HG03066 (cell line): Measurements from ENCODE around the gene SLC48A1.

ENCODE experiments used
- ATAC-seq: cut with Tn5 transposase; IDR thresholded peaks from one replicate; pipeline ENCODE4 v1.9.1; 2021; ENCODE audit warnings: low read depth; ENCODE audit not compliant: unreplicated experiment

The SLC48A1 gene

DNA sequence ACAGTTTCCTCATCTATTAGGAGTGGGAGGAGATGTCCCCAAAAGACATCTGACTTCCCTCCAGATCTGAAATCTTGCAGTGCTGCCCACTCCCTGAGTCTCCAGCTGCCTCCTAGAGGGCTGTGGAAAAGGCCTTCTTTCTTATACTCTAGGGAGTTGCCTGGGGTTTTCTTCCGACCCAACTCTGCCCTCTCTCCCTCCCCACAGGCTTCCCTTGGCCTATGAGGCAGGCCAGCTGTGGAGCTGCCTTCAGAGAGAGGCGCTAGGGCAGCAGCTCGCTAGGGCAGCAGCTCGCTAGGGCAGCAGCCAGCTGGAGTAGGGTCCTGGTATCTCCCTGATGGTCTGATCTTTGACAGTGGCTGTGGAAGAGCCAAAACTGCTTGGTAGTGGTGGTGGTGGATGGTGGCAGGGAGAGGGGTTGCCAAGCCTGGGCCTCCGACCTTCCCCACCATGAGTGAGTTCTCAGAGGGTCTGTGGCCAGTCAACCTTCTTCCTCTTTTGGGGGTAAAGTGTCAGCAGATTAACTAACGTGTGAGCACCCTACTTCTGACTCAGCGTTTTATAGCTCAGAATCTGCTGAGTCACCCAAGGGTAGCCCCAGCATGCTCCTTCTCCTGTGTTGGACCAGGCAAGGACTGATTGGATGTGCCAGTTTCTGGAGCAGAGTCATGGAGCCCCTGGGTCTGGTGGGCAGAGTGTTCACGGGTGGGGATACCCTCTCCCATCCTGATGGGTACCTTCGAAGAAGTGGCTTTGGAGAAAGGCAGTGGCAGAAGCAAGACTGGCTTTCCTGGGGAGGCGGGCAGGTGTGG is 2.3 kb downstream of the SLC48A1 start:
- no peak for ATAC-seq

DNA sequence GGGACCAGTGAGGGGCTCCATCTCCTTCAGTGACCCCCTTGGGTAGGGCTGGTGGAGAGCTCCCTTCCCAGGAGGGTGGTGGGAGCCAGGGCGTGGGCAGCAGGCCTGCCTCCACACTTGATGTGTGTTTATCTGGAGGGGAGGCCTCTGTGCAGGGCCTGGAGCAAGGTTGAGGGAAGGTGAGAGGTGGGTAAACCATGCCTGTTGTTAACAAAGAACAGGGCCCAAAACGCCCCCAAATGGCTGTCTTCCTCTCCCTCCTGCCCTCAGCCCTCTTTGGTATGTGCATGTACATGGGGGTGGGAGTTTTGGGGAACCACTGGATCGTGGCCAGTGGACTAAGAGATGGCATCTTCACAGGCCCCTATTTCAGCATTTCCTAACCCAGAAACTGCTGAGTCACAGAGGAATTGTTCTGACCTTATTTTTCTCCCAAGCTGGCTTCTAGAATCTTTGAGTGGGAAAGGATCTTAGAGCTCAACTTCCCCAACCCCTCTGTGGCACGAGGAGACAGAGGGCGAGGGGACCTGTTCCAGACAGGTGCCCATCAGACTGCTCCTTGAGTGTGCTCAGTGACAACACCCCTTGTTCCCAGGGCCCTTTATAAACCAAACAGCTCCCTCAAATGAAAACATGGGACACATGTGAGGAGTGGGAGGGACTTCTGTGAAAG is 3.6 kb downstream of the SLC48A1 start:
- no peak for ATAC-seq

DNA sequence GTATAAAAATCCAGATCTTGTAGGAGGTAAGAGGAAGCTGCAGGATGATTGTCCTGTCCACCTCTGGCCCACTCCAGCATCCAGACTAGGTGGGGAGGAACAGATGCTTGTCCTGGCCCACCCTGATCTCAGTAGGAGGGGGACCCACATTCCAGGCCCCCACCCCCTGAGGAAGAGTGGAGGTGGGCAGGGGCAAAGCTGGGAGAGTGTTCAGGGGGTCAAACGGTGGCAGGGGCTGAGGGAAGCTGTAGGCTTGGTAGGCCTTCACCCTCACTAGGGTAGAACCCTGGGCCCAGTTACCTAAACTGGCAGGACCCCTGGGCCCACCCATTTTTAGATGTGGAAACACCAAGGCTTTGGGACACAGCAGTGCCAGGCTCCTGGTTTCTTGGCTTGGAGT is 4.1 kb downstream of the SLC48A1 start:
- no peak for ATAC-seq

DNA sequence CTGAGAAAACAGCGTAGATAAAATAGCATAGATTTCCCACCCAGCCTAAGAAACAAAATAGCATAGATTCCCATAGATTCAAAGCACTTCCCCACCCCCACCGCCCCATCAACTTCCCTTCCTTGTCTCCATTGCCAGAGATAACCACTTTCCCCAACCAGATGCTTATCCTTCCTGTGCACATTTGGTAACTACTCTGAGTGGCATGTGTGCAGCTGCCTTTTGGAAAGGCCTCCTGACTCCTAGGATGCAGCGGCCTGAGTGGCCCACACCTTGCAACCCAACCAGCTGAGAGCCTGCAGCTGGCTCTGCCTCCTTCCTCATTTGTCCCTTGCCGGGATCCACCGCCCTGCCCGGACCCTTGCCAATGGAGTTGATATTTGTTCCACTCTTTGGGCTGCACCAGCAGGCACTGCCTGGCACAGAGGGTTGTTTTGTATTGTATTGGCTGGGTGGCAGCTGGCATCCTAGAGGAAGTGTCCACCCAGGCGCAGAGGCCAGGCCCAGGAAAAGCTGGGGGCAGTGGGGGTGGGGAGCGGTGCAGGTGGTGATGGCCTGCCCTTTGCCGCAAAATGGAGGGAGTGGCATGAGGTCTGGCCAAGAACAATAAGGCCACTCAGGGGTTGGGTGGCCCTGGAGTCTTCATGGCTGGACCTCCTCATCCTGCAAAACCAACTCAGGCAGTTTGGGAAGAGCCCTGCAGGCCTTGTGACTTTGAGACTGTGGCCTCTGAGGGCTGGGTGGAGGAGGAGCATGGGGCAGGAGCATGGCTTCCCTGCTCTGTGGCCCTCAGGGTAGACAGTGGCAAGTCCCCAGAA is 4.9 kb downstream of the SLC48A1 start:
- ATAC-seq, result no peak

DNA sequence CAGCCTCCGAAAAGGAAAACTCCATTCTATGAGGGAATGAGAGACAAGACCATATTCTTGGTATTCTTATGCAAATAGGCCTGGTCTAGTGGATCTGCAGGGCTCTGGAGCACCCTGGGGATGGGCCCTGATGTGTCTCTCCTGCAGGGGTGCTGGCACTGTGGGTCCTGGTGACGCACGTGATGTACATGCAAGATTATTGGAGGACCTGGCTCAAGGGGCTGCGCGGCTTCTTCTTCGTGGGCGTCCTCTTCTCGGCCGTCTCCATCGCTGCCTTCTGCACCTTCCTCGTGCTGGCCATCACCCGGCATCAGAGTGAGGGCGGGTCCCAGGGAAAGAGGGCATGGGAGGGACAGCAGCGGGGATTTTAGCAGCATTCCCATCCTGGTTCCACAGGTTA is 5.8 kb downstream of the SLC48A1 start:
- ATAC-seq, result no peak

DNA sequence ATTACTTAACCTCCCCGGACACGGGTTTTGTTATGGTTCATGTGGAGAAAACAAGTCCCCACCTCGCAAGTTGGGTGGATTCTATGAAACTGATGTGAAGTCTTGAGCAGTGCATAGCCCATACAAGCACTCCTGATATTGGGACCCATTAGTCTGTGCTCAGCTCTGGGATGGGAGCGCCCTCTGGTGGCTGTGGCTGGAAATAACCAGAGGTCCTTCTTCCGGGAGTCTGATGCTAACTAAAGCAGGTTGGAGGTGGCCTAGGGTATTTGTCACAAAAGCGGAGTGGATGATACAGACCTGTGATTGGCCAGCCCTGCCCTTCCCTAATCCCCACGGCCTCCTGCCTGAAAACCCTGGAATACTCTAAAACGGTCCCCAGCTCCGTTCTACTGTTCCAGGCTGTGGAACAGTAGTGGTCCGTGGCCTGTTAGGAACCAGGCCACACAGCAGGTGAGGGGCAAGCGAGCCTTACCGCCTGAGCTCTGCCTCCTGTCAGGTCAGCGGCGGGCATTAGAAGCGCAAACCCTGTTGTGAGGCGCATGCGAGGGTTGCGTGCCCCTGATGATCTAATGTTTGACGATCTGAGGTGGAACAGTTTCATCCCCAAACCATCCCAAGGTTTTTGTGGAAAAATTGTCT is 6.4 kb downstream of the SLC48A1 start:
- ATAC-seq, result peak; percentile 84

DNA sequence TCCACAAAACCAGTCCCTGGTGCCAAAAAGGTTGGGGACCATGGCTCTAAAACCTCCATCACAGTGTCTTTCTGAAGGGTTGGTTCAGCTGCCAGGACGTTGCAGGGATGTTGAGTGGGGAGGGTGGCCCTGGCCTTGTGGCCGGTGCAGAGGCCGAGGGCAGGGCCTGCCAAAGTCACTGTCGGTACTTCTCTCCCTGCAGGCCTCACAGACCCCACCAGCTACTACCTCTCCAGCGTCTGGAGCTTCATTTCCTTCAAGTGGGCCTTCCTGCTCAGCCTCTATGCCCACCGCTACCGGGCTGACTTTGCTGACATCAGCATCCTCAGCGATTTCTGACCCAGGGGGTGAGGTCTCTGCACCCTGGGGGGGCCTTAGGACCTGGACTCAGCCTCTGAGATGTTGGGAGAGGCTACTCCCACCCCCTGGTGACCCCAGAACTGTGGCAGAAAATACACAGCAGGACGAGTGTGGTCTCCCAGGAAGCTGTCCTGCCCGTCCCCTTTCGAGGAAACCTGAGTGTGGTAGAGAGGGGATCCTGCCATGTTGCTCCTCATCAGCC is 7.0 kb downstream of the SLC48A1 start:
- no peak for ATAC-seq

DNA sequence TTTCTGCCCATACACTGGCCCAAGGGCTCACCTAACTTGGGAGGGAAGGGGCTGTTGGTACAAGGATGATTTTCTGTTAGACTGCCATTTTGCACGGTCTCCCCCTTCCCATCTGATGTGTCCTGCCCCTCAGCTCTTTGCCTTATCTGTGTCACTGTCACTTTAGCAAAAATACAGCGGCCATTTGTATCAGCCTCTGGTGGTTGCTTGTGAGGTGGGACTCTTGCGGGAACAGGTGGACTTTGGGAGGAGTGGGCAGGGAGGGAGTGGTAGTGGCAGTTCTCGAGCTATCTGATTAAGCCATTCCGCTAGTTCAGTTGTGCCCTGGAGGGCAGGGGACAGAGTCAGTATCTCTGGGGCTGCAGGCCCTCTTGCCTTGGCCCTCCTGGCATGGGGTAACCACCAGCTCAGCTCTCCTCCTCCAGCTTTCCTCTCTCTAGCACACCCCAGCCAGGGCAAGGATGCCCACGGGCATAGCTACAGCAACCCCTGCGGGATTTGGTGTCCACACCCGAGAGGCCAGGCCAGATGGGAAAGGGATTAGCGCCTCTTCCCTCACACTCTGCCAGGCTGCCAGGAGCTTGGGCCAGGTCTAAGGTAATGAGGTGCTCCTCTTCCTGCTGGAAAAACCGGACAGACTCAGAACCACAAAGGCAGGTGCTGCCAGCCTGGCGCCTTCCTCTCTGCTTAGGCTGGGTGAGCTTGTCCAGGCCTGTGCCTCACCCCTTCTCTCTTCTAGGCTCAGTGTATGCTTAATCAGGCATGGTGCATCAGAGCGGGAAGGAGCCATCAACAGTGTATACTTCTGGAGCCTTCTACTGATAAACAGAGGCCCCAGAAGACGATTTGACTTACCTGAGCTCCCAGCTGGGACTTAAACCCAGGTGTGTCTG is 8.7 kb downstream of the SLC48A1 start:
- no peak for ATAC-seq

DNA sequence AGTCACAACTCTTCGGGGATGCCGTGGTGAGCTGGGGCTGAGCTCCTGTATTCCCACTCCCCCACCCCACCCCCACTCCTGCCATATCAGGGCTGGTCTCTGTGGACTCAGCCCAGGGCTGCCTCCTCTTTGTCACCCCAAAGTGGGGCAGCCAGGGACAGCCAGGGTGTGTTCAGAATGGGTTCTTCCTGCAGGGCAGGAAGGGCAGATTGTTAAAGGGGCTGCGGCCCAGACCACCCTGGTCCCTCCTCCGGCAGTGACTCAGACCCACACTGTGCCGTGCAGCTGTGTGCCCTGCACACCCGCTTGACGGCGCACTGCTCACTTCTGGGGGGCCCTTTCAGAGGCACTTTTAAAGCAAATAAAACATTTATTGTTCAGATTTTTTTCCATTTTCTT is 9.3 kb downstream of the SLC48A1 start:
- no peak for ATAC-seq

DNA sequence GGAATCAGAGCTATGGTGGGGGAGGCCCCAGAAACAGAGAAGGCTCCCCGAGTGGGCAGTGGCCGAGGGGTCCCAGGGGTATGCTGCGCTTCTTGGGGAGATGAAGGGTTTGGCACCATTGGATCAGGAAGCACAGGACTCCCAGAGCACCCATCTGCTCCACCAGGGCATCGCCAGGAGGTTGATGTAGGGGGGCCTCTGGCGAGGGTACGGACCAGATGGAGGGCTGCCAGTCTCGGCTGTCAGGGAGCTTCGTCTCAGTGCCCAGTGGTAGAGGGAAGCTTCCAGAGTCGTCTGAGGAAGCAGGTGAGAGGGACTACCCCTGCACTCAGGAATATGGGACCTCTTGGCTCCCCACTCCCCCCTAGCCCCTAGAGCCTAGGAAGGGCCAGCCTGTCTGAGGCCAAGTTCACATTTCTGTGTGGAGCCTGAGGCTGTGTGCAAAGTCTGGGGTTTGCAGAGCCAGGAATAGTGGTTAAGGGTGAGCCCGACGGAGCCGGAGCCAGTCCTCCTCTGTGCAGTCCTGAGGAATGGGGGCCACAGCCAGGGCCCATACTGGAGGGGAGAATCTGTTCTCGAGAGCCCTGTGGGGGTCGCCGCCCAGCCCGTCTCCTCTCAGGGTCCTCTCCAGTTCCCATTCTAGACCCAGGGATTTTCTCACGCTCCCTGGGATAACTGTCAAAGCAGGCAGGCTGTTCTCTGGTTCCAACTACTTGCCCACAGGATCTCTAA is 10.2 kb downstream of the SLC48A1 start:
- ATAC-seq, result no peak

DNA sequence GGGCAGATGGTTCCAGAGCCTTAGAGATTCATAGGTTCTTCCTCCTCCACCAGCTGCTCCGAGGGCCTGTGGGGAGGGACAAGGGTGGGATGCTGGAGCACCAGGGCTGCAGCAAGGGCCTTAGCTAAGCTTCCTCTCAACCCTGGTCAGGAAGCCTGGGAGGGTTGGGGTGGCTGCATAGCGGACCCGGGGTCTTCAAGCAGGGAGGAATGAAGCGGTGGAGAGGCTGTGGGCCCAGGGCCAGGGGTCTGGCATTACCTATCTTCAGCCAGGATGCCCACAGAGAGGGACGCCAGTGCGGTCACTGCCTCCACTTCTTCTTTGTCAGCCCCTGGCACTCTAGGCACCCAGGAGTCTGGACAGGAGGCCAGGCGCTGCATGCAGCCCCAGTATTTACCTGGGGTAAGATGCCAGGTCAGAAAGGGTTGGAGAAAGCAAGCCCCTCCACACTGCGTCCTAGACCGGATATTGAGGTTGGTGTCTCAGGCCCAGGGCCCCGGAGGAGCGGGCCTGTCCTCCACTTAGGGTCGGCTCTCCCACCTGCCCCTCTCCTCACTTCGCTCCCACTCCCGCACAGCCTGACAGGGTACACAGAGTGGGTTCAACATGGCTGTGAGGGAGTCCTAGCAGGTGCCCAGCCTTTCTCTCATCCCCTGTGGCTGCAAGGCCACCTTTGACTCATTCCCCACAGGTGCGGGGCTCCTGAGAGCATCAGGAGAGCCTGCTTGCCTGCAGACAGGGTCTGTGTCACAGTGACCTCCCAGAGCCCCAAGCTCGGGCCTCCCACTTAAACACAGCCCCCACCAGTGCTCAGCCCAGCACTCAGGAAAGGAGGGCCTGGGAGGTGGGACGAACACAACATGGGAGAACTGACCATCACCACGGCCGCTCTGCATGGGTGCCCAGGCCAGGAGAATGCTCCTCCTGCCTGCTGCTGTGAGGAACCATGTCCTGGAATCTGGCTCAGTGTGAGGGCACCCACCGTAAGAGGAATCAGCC is 11.1 kb downstream of the SLC48A1 start:
- no peak for ATAC-seq

DNA sequence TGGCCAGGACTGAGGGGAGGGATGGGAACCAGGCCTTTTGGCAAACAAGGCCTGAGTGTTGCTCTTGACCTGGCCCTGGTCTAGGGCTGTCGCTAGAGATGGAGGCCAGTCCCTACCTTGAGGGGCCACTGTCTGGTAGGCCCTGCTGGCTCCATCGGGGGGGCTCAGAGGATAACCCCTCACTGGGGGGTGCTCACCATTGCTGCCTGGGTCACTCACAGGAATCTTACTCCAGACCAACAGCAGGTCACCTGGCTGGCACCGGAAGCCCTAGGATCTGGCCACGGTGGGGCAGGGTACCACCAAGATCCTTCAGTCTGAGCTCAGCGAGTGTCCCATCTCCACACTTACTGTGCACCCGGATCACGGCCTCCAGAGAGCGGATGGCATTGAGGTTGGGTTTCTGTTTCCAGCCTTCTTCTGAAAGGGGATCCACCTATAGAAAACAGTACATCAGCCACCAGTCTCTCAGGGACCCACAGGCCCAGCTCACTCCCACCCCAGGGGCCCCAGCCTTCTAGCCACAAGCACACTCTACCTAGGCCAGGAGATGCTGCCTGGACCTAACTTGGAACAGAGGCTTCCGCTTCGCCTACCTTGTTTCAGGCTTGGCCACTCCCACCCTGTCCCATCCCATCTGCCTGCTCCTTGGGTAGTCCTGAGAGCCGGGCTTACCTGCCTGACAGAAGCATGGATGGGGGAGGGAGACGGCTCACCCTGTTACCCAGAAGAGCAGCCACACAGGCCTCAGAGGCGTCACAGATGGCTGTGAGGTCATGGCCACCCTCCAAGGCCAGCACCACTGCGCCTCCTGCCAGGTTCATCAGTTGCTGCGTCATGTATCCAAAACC is 12.2 kb downstream of the SLC48A1 start:
- ATAC-seq, result no peak

DNA sequence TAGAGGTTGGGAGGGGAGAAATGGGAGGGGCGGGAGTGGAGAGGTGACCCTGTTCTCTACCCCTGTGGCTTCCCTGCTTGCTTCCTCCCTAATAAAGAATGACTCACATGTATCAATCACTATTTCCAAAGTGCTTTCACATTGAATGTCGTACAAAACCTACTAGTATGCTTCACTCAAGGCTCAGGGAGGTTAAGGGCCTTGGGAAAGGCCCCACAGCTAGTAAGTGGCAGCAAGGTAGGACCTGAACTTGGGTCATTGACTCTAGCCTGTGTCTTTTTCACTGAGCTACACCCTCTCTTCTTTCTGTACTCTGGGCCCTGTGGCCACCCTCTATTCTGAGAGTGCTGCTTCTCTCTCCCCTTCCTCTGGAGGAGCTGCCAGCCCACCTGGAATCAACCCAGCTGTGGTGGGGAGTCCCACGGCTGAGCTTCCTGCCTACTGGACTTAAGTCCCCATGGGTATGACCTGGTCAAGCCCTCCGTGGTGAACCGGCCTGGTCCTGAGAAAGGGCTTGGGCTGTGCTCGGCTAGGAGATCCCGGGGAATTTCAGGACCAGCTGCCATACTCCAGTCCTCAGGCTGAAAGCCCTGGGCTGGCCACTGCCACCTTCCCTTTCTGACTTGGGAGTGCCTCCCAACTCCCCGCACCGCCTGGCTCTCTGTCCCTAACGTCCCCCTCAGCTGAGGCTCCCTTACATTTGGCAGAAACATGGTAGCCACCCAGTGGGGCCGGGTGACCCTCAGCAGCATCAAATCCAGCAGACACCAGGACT is 13.0 kb downstream of the SLC48A1 start:
- ATAC-seq, result no peak

DNA sequence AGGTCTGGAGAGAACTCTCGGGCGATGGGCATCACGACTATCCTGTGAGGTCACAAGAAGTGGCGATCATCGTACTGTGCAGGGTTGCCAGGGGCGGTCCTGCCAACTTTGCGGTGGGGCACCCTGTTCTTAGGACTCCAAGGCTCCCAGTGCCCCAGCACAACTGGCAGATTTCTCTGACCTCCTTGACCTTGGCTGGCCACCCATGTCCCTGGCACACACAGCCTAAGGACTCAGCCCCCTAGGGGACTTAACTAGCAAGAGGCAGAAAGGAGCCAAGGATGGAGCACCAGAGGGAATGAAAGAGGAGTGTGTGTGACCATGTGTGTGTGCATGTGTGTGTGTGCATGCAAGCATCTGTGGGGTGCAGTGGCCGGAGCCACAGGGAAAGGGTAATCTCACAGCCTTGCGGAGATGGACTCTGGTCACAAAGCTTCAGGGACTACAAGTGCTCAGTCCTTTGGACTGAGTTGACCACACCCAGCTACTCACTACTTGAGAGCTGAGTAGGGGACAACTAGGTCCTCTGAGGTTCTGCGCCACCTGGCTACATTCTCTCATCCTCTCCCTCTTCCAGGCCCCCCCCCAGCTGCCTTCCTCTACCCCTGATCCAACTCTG is 13.7 kb downstream of the SLC48A1 start:
- no peak for ATAC-seq

DNA sequence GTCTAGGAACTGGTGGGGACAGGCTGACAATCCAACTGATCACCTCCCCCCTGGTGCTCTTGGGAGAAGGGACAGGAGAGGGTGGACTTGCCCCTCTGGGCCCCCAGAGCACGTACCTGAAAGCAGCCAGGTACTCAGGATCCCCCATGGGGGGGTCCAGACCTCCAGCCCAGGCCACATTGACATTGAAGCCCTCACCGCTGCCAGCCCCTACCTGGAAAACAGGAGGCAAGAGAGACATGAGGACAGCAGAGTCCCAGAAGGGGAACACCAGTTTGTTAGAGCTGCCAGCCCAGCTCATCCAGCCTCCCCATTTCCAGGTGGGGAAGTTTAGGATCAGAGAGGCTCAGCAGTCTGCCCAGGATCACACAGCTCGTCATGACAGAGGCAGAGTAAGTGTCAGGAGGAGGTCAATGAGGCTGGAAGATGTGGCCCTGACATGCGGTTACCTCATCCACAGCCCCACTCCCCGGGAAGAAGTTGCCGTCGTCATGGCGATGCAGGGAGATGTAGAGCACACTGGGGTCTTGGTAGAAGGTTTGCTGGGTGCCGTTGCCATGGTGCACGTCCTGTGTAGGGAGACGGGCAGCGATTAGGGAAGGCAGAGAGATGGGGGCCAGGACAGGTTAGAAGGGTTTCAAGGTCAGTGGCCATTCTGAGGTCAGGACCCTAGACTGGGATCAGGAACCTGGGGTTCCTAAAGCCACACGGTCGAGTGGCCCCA is 14.7 kb downstream of the SLC48A1 start:
- ATAC-seq, result no peak
